ENCODE data around the gene AGMO. TPM values are rescaled to one million over a fixed set of nuclear protein-coding genes. Genes with fewer than 3 reads are reported as not detected.

Gene AGMO
- total RNA-seq, 1 donor: not detected

- no peak for TF ChIP-seq CTCF (IDR thresholded peaks at IDR 0.05; ENCODE audit: insufficient read depth, low read depth, low read length)
- no peak for DNase-seq (ENCODE audit: low read depth)
- H3K4me3 ChIP-seq (ENCODE audit: low read depth, low read length): no peak overlapping the region
These were observed 387.3 kb downstream of the AGMO start for GRCh38 chr7:15174485-15174884.

DNA sequence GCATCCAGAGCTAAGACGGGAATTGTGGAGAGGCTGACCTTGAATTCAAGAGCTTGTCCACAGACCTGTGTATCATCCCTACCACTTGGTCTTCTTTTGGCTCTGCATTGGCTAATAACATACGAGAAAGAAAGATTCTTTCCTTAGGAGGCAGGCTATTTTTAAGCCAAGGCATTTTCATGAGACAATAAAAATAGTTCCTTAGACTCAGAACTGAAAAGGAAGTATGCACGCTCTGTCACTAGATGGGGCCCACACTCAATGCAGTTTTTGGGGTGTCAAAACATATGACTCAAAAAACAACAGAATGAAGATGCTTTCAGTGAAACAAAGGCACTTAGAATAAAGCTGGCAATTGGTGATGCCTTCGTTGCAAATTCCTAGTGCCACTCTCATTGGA is 393.3 kb downstream of the AGMO start:
- TF ChIP-seq CTCF (IDR thresholded peaks at IDR 0.05; ENCODE audit: insufficient read depth, low read depth, low read length): no peak
- H3K4me3 ChIP-seq (ENCODE audit: low read depth, low read length): no peak overlapping the region
- no peak for DNase-seq (ENCODE audit: low read depth)

DNA sequence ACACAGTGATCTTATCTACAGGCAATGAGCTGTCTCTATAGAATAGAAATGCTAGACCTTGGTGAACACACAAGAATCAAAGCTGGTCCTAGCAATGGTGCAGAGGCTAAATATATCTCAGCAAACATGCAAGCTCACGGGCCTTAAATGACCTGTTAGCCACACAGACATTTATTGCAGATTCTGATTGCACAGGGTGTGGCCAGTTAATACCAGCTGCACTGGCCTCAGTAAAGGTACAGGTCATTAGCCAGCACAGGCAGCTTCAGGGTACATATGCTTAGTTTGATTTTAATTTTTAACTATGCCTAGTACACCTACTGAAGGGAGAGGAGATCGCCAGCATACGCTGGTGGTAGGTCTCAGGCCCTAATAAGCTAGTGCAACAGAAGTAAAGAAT is 393.9 kb downstream of the AGMO start:
- no peak for DNase-seq (ENCODE audit: low read depth)
- no peak for TF ChIP-seq CTCF (IDR thresholded peaks at IDR 0.05; ENCODE audit: insufficient read depth, low read depth, low read length)
- no peak overlapping the region for H3K4me3 ChIP-seq (ENCODE audit: low read depth, low read length)

GRCh38 chr7:15166620-15167019 is 395.2 kb downstream of the AGMO start:
- no peak for DNase-seq (ENCODE audit: low read depth)
- H3K4me3 ChIP-seq (ENCODE audit: low read depth, low read length): no peak overlapping the region
- no peak for TF ChIP-seq CTCF (IDR thresholded peaks at IDR 0.05; ENCODE audit: insufficient read depth, low read depth, low read length)

DNA sequence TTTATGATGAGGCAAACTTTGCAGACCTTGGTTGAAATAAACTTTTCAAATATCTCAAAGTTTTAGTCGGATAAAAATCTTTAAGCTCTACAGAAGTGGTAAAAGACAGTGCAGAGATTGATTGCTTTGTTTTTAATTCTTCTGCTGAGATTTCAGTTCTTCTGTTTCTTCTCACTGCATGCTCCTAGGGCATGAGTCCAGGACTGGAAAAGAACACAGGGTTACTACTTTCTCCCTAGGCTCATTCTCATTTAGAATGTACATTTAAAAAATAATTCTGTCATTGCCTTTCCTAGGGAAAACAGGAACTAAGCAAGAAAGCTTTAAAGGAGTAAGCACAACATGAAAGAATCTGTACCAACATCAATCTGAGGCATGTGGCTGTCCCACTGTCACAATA is 402.6 kb downstream of the AGMO start:
- no peak for TF ChIP-seq CTCF (IDR thresholded peaks at IDR 0.05; ENCODE audit: insufficient read depth, low read depth, low read length)
- peak; percentile 50 for DNase-seq (ENCODE audit: low read depth)
- no peak overlapping the region for H3K4me3 ChIP-seq (ENCODE audit: low read depth, low read length)

- TF ChIP-seq CTCF (IDR thresholded peaks at IDR 0.05; ENCODE audit: insufficient read depth, low read depth, low read length): no peak
- peak; percentile 5 for DNase-seq (ENCODE audit: low read depth)
- H3K4me3 ChIP-seq (ENCODE audit: low read depth, low read length): no peak overlapping the region
These were observed 403.5 kb downstream of the AGMO start for GRCh38 chr7:15158141-15158810.

Other genes with a start within 250 kb of the AGMO start
- gene MEOX2, start 124.7 kb upstream of the AGMO start, total RNA-seq: not detected in 2 replicates